HG02588 (cell line): ENCODE data around the gene OR2A12.
A peak's percentile ranks its signal among the peaks of the same experiment; 100 is the strongest.
"Not testable (repeated sequence)": the region's sequence is repeated elsewhere in the genome, so short reads cannot be mapped to it uniquely, and the experiment has no call there.

Experiments
- ATAC-seq: cut with Tn5 transposase; IDR thresholded peaks from one replicate; pipeline ENCODE4 v1.9.1; 2021; ENCODE audit warnings: mild to moderate bottlenecking, moderate library complexity; ENCODE audit not compliant: unreplicated experiment

Gene OR2A12

GRCh38 chr7:144113651-144114050, 27.6 kb downstream of the OR2A12 start:
- ATAC-seq: no peak

GRCh38 chr7:144118341-144118740, 32.3 kb downstream of the OR2A12 start:
- ATAC-seq: no peak

- no peak for ATAC-seq
Measured at GRCh38 chr7:144122876-144123275, 36.8 kb downstream of the OR2A12 start, which contains the start of gene OR2A14. Gene OR2A14 (plus strand): TSS chr7:144123176. CDS start chr7:144129113, 5,937 bp downstream.

- ATAC-seq: peak; percentile 100
Measured at GRCh38 chr7:144127714-144128334, 41.7 kb downstream of the OR2A12 start.

- ATAC-seq: not testable (repeated sequence)
Measured at GRCh38 chr7:144129601-144130000, 43.5 kb downstream of the OR2A12 start.

GRCh38 chr7:144130730-144131129, 44.7 kb downstream of the OR2A12 start:
- ATAC-seq: no peak

GRCh38 chr7:144132262-144132661, 46.2 kb downstream of the OR2A12 start:
- no peak for ATAC-seq

GRCh38 chr7:144133307-144133706, 47.2 kb downstream of the OR2A12 start:
- no peak for ATAC-seq

GRCh38 chr7:144134116-144134515, 48.0 kb downstream of the OR2A12 start:
- no peak for ATAC-seq

- ATAC-seq: no peak
Measured at GRCh38 chr7:144137501-144137900, 51.4 kb downstream of the OR2A12 start.

GRCh38 chr7:144142187-144142586, 56.1 kb downstream of the OR2A12 start:
- ATAC-seq: no peak

- no peak for ATAC-seq
Measured at GRCh38 chr7:144144426-144144825, 58.3 kb downstream of the OR2A12 start.

GRCh38 chr7:144148224-144148827, 62.2 kb downstream of the OR2A12 start:
- ATAC-seq: no peak
